ENCODE data around the gene MAGI2. TPM values are rescaled to one million over a fixed set of nuclear protein-coding genes. Genes with fewer than 3 reads are reported as not detected.

The MAGI2 gene
- total RNA-seq, 3 donors from 2014 or later (not counting 1 experiment from before 2014, with no cell fraction given): 0.09 to 0.48 (median 0.27) TPM

DNA sequence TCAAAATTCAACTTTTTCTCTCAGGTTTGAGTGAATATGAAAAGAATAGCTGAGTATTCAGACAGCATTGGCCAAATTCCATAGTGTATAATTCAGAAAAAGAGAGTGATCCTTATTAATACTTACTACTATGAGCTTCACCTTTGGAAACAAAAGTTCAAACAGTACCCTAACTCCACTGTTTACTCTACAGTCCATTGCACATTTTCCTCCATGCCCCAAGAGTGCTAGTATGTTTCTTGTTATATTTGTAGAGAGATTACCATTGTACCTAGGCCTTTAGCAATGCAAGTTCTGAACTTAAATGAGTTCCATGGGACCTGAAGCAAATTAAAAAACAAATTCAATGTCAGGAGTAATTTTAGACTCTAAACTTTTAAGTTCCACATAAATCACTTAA, 48.1 kb downstream of the MAGI2 start:
- Mint-ChIP-seq H3K4me1 (no peaks in the 10 kb centered on the region), H3K27ac (no peak overlapping the region), H3K27me3 (ENCODE audit: low read depth in 2 of 2) (no peaks in the 10 kb centered on the region)

GRCh38 chr7:79403879-79404278, 49.6 kb downstream of the MAGI2 start:
- Mint-ChIP-seq H3K36me3 (no peaks in the 10 kb centered on the region), H3K4me1 (no peaks in the 10 kb centered on the region), H3K27me3 (ENCODE audit: low read depth in 2 of 2) (no peaks in the 10 kb centered on the region), H3K27ac (no peak overlapping the region), H3K4me3 (no peak overlapping the region), H3K9me3 (peaks cover 3 to 4% of the 10 kb centered on the region in 2 donors)
- Histone ChIP-seq H3K4me1 (ENCODE audit: control insufficient read depth, insufficient read depth, low read length) (no peaks in the 10 kb centered on the region), H3K9me3 (ENCODE audit: control insufficient read depth, insufficient read depth, low read length) (no peaks in the 10 kb centered on the region), H3K4me3 (ENCODE audit: low read length) (no peak overlapping the region), H3K36me3 (ENCODE audit: control insufficient read depth, insufficient read depth, low read length) (no peaks in the 10 kb centered on the region), H3K27me3 (ENCODE audit: control insufficient read depth, insufficient read depth, low read length) (no peaks in the 10 kb centered on the region), H3K27ac (ENCODE audit: low read length) (no peak overlapping the region)
- no peak for ATAC-seq
- no peak for DNase-seq
- 100% methylated on average over 1 of the region's 3 CpGs for WGBS (ENCODE audit: insufficient coverage)
- intact Hi-C loops (cut with micrococcal nuclease): no loop called here
- no peak for TF ChIP-seq CTCF (IDR thresholded peaks at IDR 0.05)

More for the DNA sequence above, 48.1 kb downstream of the MAGI2 start:
- no peak overlapping the region for H3K4me3 ChIP-seq (ENCODE audit: low read length)
- TF ChIP-seq CTCF (IDR thresholded peaks at IDR 0.05): no peak
- no peaks in the 10 kb centered on the region for H3K36me3 ChIP-seq (ENCODE audit: control insufficient read depth, insufficient read depth, low read length)
- ATAC-seq (no peak), DNase-seq (no peak)
- no peak overlapping the region for H3K27ac ChIP-seq (ENCODE audit: low read length)
- intact Hi-C loops (cut with micrococcal nuclease): no loop called here
- H3K9me3 Mint-ChIP-seq: peaks cover 3 to 4% of the 10 kb centered on the region in 2 donors
- no peaks in the 10 kb centered on the region for H3K36me3 Mint-ChIP-seq
- H3K4me1 ChIP-seq (ENCODE audit: control insufficient read depth, insufficient read depth, low read length): no peaks in the 10 kb centered on the region
- no peaks in the 10 kb centered on the region for H3K9me3 ChIP-seq (ENCODE audit: control insufficient read depth, insufficient read depth, low read length)
- H3K27me3 ChIP-seq (ENCODE audit: control insufficient read depth, insufficient read depth, low read length): no peaks in the 10 kb centered on the region
- no peak overlapping the region for H3K4me3 Mint-ChIP-seq

DNA sequence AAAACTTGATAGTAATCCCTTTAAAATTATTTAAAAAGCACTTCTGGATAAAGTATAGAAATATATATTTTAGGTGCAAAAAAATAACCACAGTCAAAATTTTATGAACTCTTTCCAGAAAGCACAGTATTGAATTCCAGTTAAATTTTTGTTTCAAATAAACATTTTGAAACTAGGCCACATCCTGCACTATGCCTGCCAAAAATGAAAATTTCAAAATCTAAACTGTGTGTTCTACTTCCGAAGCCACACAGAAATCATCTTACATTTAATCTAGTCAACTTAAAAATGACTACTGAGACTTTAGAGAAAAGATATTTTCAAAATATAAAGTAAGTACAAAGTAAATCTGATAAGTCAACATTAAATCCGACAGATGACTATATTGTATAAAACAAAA, 50.0 kb downstream of the MAGI2 start:
- no peaks in the 10 kb centered on the region for H3K9me3 ChIP-seq (ENCODE audit: control insufficient read depth, insufficient read depth, low read length)
- WGBS (ENCODE audit: insufficient coverage): 100% methylated on average over 1 of the region's 2 CpGs
- no peak for TF ChIP-seq CTCF (IDR thresholded peaks at IDR 0.05)
- no peaks in the 10 kb centered on the region for H3K4me1 ChIP-seq (ENCODE audit: control insufficient read depth, insufficient read depth, low read length)
- DNase-seq (no peak), ATAC-seq (no peak)
- no peak overlapping the region for H3K4me3 Mint-ChIP-seq
- H3K4me1 Mint-ChIP-seq: no peaks in the 10 kb centered on the region
- no peaks in the 10 kb centered on the region for H3K27me3 Mint-ChIP-seq (ENCODE audit: low read depth in 2 of 2)
- no peak overlapping the region for H3K4me3 ChIP-seq (ENCODE audit: low read length)
- H3K27ac ChIP-seq (ENCODE audit: low read length): no peak overlapping the region
- H3K27me3 ChIP-seq (ENCODE audit: control insufficient read depth, insufficient read depth, low read length): no peaks in the 10 kb centered on the region
- no peaks in the 10 kb centered on the region for H3K36me3 Mint-ChIP-seq
- intact Hi-C loops (cut with micrococcal nuclease): no loop called here
- no peaks in the 10 kb centered on the region for H3K36me3 ChIP-seq (ENCODE audit: control insufficient read depth, insufficient read depth, low read length)
- peaks cover 3 to 4% of the 10 kb centered on the region in 2 donors for H3K9me3 Mint-ChIP-seq
- no peak overlapping the region for H3K27ac Mint-ChIP-seq

- WGBS (ENCODE audit: insufficient coverage): 100% methylated on average over 1 of the region's 1 CpG
- H3K27me3 Mint-ChIP-seq (ENCODE audit: low read depth in 2 of 2): no peaks in the 10 kb centered on the region
- H3K27ac Mint-ChIP-seq: no peak overlapping the region
- Histone ChIP-seq H3K36me3 (ENCODE audit: control insufficient read depth, insufficient read depth, low read length) (no peaks in the 10 kb centered on the region), H3K9me3 (ENCODE audit: control insufficient read depth, insufficient read depth, low read length) (no peaks in the 10 kb centered on the region), H3K27ac (ENCODE audit: low read length) (no peak overlapping the region), H3K4me1 (ENCODE audit: control insufficient read depth, insufficient read depth, low read length) (no peaks in the 10 kb centered on the region), H3K27me3 (ENCODE audit: control insufficient read depth, insufficient read depth, low read length) (no peaks in the 10 kb centered on the region), H3K4me3 (ENCODE audit: low read length) (no peak overlapping the region)
- H3K4me1 Mint-ChIP-seq: no peaks in the 10 kb centered on the region
- no peak overlapping the region for H3K4me3 Mint-ChIP-seq
- no peak for TF ChIP-seq CTCF (IDR thresholded peaks at IDR 0.05)
- ATAC-seq: no peak
- DNase-seq: no peak
- no peaks in the 10 kb centered on the region for H3K36me3 Mint-ChIP-seq
- peaks cover 3 to 4% of the 10 kb centered on the region in 2 donors for H3K9me3 Mint-ChIP-seq
- intact Hi-C loops (cut with micrococcal nuclease): no loop called here
Measured at GRCh38 chr7:79401254-79401653, 52.2 kb downstream of the MAGI2 start.

Data from natural killer cell (primary cell).